ENCODE measurements around the gene MEG3.

Gene MEG3

DNA sequence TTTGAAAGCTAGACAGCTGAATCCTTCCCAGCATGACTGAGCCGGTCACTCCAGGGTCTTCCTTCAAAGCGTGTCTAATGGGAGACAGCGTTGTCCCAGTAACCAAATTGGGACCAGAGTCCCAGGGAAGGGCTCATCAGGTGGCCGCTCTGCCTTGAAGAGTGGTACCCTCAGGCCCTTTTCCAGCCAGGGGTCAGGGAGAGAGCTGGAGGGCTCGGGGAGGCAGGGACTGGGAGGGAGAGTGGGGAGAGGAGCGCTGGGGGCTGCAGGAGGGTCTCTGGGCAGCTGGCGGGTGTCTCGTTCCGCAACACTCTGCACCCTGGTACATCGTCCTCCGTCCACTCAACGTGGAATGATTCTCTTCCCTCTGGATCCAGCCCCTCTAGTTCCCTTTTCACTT lies 79.2 kb downstream of the MEG3 start:
- H3K27ac ChIP-seq, result no peak overlapping the region
- TF ChIP-seq, protein P1, sequence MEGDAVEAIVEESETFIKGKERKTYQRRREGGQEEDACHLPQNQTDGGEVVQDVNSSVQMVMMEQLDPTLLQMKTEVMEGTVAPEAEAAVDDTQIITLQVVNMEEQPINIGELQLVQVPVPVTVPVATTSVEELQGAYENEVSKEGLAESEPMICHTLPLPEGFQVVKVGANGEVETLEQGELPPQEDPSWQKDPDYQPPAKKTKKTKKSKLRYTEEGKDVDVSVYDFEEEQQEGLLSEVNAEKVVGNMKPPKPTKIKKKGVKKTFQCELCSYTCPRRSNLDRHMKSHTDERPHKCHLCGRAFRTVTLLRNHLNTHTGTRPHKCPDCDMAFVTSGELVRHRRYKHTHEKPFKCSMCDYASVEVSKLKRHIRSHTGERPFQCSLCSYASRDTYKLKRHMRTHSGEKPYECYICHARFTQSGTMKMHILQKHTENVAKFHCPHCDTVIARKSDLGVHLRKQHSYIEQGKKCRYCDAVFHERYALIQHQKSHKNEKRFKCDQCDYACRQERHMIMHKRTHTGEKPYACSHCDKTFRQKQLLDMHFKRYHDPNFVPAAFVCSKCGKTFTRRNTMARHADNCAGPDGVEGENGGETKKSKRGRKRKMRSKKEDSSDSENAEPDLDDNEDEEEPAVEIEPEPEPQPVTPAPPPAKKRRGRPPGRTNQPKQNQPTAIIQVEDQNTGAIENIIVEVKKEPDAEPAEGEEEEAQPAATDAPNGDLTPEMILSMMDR (conservative IDR thresholded peaks at IDR 0.05), result no peak

DNA sequence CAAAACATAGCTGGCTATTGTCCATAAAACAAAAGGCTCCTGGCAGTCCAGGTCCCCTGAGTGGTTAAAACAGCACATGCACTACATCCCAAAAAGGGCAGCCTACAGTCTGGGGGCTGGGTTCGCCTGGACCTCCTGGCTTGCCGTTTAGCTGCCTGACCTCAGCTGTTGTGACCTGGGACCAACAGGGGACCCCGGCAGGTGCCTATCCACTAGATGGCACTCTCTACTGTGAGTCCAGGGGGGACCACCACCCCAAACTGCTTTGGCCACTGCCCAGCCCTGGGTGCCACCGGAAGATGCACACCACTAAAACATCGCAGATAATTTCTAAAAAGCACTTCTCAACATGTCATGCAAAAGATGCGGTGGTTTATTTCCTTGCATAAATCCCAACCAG lies 80.5 kb downstream of the MEG3 start:
- TF ChIP-seq, protein P1 (conservative IDR thresholded peaks at IDR 0.05), result no peak
- H3K27ac ChIP-seq, result no peak overlapping the region

DNA sequence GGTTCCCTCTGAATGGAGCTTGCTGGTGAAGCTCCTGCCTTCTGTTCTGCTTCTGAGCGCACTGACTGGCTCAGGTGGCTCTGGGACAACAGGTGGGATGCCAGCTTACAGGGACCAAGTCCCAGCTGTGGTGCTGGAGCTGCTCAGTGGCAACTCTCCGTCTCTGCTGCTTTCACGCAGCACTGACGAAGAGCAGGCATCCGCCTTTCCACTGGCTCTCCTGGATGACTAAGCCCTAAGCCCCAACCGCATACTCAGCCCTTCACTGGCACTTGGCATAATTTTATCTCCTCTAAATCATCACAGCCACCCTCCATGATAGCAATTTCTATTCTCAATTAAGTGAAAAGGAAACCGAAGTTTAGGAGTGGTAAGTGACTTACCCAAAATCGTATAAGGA lies 81.3 kb downstream of the MEG3 start:
- TF ChIP-seq, protein P1 (conservative IDR thresholded peaks at IDR 0.05), result no peak
- H3K27ac ChIP-seq, result no peak overlapping the region

DNA sequence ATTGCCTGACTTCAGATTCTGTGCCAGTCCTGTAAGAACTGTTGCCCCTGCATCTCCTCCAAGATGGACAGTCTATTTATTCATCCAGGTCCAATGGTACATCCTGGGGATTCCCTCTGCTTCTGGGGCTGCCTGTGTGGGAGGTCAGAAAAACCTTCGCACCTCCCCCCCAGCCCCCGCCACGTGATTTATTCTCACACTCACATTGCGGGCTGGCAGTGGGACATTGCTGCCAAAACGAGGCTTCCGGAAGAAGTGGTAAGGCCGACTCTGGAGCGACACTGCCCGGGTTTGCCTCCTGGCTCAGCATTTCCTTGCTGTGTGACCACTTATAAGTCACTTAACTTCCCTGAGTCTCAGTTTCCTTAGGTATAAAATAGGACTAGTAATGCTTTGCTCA lies 83.5 kb downstream of the MEG3 start:
- no peak overlapping the region for H3K27ac ChIP-seq
- TF ChIP-seq, protein P1 (conservative IDR thresholded peaks at IDR 0.05), result no peak
